ENCODE results near the gene ATP10A.

The ATP10A gene

GRCh38 chr15:25668236-25668795 is 194.8 kb downstream of the ATP10A start:
- in situ Hi-C loops (cut with HindIII; ENCODE audit: low sequenced_read_pairs): no loop called here
- DNase-seq (ENCODE audit: low read depth): no peak
- H3K4me3 ChIP-seq (ENCODE audit: low read depth, low read length): no peak overlapping the region
- TF ChIP-seq CTCF (IDR thresholded peaks at IDR 0.05; ENCODE audit: low read depth, low read length, missing control alignments): no peak

GRCh38 chr15:25667829-25668228 is 195.3 kb downstream of the ATP10A start:
- TF ChIP-seq CTCF (IDR thresholded peaks at IDR 0.05; ENCODE audit: low read depth, low read length, missing control alignments): no peak
- no peak for DNase-seq (ENCODE audit: low read depth)
- in situ Hi-C loops (cut with HindIII; ENCODE audit: low sequenced_read_pairs): no loop called here
- no peak overlapping the region for H3K4me3 ChIP-seq (ENCODE audit: low read depth, low read length)

- H3K4me3 ChIP-seq (ENCODE audit: low read depth, low read length): no peak overlapping the region
- in situ Hi-C loops (cut with HindIII; ENCODE audit: low sequenced_read_pairs): no loop called here
- TF ChIP-seq CTCF (IDR thresholded peaks at IDR 0.05; ENCODE audit: low read depth, low read length, missing control alignments): no peak
- no peak for DNase-seq (ENCODE audit: low read depth)
These were observed 197.2 kb downstream of the ATP10A start for GRCh38 chr15:25665913-25666312.

- TF ChIP-seq CTCF (IDR thresholded peaks at IDR 0.05; ENCODE audit: low read depth, low read length, missing control alignments): no peak
- no peak for DNase-seq (ENCODE audit: low read depth)
- in situ Hi-C loops (cut with HindIII; ENCODE audit: low sequenced_read_pairs): no loop called here
- no peak overlapping the region for H3K4me3 ChIP-seq (ENCODE audit: low read depth, low read length)
These were observed 198.4 kb downstream of the ATP10A start for GRCh38 chr15:25664761-25665160.

- in situ Hi-C loops (cut with HindIII; ENCODE audit: low sequenced_read_pairs): no loop called here
- DNase-seq (ENCODE audit: low read depth): no peak
- TF ChIP-seq CTCF (IDR thresholded peaks at IDR 0.05; ENCODE audit: low read depth, low read length, missing control alignments): no peak
- no peak overlapping the region for H3K4me3 ChIP-seq (ENCODE audit: low read depth, low read length)
These were observed 199.6 kb downstream of the ATP10A start for GRCh38 chr15:25663515-25663914.

- no peak for DNase-seq (ENCODE audit: low read depth)
- in situ Hi-C loops (cut with HindIII; ENCODE audit: low sequenced_read_pairs): no loop called here
- no peak for TF ChIP-seq CTCF (IDR thresholded peaks at IDR 0.05; ENCODE audit: low read depth, low read length, missing control alignments)
- no peak overlapping the region for H3K4me3 ChIP-seq (ENCODE audit: low read depth, low read length)
These were observed 201.2 kb downstream of the ATP10A start for GRCh38 chr15:25661898-25662297.

- no peak for DNase-seq (ENCODE audit: low read depth)
- TF ChIP-seq CTCF (IDR thresholded peaks at IDR 0.05; ENCODE audit: low read depth, low read length, missing control alignments): no peak
- H3K4me3 ChIP-seq (ENCODE audit: low read depth, low read length): no peak overlapping the region
- in situ Hi-C loops (cut with HindIII; ENCODE audit: low sequenced_read_pairs): no loop called here
These were observed 203.9 kb downstream of the ATP10A start for GRCh38 chr15:25659251-25659650.
